Dermis microvascular lymphatic vessel endothelial cell (primary cell): Measurements from ENCODE around the gene HOMEZ. TPM values are rescaled to one million over a fixed set of nuclear protein-coding genes. Genes with fewer than 3 reads are reported as not detected.

Experiments used
- DNase-seq, 2 donors: peaks; one replicate each; pipeline versions ENCODE4 v3.0.0 to v3.0.0-alpha.2; 2010; ENCODE audit warnings: low read depth in 2 of 2
- total RNA-seq: library from RNA; depleted of rRNA; stranded (reverse); fragments of >200 nt; gene quantifications from 2 replicates; pipeline ENCODE4 v1.2.1, GENCODE V29; 2014

The HOMEZ gene
- total RNA-seq, 1 donor from 2014 or later: 3.1 TPM

- DNase-seq: no peak
Measured at GRCh38 chr14:23307687-23308644, 22.0 kb upstream of the HOMEZ start.

DNA sequence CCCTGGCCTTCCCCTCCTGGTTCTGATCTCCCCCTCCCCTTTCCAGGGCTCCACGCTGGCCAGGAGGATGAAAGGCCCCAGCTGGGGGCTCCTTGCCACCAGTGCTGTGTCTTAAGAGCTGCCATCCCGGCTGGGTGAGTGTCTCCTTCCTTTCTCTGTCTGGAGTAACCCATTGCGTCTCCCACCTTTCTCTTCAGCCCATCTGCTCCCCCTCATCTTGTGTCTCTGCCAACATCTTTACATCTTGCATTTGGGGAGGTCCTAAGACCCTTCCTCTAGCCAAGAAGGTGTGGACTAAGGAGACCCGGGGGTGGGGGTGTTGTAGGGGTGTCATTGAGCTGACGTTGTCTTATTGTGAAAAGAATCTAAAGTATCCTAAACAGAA, 21.2 kb upstream of the HOMEZ start:
- no peak for DNase-seq

DNA sequence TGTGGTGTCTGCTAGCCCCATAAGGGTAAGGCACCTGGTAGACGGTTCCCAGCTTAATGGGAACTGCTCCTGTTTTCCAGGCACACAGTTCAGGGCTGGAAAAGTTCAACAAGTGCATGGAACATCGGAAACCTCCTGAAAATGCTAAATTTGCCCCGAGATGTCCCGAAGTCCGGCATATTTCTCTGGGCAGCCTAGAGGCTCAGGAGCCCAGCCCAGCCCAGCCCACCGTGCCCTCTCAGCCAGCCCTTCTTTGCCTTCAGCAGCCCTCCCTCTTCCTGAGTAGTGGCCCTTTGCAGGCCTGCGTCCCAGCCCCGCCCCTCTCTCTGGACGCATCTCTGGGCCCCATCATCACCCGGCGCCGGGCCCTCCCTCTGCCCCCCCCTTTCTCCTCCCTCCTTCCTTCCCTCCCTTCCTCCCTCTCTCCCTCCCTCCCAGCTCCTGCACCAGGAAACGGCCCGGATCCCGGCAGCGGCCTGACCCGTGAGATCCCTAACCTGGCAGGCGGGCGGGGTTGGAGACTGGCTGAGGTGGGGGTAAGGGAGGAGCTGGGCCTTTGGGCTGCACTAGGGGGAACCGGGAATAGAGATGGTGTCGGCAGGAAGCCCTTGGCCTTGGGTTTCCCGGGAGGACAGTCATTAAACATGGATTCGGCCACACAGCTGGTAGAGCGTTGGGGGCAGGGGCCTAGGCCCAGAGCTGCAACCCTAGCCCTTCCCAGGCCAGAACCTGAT, 20.6 kb upstream of the HOMEZ start, which contains the start of gene BCL2L2:
Gene BCL2L2 (plus strand): TSS at position 422 of the 734 bp plus-strand sequence. CDS start 935 bp downstream, outside the sequence.
- DNase-seq: peak; percentile 78 to 93

GRCh38 chr14:23302290-23303225, 16.6 kb upstream of the HOMEZ start, which contains the start of gene PPP1R3E:
PPP1R3E (minus strand) TSS chr14:23302859; CDS start chr14:23302576, 283 bp downstream.
- peak in 1 of 2 donors; percentile 63 for DNase-seq

DNA sequence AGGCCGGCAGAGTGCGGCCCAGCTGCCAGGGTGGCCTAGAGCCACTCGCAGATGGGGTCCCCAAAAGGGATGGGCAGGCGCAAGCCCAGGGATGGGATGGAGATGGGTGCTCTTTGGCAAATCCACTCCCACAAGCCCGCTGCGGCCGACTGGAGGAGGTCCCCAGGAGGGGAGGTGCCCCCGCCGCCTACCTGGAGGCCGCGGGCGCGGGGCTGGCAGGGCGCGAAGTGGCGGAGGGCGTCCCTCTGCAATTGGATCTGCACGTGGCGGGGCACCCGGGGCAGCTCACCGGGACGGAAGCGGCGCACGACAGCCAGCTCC, 16.0 kb upstream of the HOMEZ start:
- DNase-seq: no peak

DNA sequence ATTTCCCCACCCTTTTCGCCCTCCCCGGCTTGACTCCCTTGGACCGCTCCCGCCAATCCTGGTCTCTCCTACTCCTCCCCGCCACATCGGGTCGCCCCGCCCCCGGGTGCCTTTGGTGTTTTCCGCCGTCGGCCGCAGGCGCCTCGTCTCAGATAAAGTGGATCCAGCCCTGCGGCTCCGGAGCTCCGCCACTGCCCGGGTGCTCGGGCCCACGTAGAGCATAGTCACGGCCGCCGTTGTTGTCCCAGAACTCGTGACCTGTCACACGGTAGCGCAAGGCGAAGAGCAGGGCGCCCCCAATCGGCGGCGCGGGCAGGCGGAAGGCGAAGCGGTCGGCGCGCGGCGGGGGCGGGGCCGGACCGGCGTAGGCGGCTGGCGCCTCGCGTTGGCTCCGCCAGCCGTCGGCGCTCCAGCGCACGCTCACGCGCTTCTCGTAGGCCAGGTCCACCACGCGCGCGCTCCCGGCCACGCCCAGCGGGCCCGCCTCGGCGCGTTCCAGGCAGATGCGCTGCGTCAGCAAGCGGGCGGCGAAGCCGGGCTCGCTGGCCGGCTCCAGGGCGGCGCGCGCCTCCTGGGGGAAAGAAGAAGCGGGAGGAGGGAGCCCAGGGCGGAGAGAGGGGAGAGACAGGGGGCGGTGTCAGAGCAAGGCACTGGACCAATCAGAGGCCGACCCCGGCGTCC, 15.5 kb upstream of the HOMEZ start:
- peak; percentile 95 to 99 for DNase-seq

- DNase-seq: peak in 1 of 2 donors; percentile 47
Measured at GRCh38 chr14:23300687-23301223, 14.8 kb upstream of the HOMEZ start.

- DNase-seq: no peak
Measured at GRCh38 chr14:23299986-23300686, 14.2 kb upstream of the HOMEZ start.

DNA sequence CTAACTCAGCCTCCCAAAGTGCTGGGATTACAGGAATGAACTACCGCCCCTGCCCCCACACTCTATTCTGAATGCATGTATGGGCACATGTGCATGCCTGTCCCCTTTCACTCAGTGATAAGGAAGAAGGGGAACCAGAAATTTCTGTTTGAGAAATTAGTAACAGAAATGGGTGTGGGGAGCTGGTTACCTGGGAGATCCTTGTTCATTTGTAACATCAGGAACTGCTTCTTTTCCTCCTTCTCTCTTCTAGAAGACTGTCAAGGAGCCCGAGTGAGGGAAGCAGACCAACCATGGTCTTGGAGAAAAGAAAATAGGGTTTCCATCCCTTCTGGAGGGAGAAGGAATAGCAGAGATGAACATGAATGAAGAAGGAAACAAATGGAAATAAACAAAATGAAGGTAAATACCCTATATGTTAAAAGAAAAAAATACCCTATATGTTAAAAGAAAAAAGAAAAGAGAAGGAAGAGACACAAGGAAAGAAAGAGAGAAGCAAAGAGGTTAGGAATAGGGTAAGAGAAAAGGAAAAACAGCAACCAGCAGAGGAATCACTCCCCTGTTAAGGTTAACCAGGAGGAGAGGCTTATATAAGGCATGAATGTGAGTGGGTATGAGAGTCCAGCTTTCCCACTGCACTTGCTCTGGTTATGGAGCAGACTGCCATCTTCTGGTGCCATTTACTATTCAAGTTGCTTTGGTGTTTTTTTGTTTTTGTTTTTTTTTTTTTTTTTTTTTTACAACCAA, 13.5 kb upstream of the HOMEZ start:
- peak in 1 of 2 donors; percentile 68 for DNase-seq

GRCh38 chr14:23297611-23298277, 11.8 kb upstream of the HOMEZ start:
- no peak for DNase-seq

GRCh38 chr14:23297096-23297495, 11.2 kb upstream of the HOMEZ start:
- DNase-seq: no peak

- no peak for DNase-seq
Measured at GRCh38 chr14:23296012-23296777, 10.3 kb upstream of the HOMEZ start.

DNA sequence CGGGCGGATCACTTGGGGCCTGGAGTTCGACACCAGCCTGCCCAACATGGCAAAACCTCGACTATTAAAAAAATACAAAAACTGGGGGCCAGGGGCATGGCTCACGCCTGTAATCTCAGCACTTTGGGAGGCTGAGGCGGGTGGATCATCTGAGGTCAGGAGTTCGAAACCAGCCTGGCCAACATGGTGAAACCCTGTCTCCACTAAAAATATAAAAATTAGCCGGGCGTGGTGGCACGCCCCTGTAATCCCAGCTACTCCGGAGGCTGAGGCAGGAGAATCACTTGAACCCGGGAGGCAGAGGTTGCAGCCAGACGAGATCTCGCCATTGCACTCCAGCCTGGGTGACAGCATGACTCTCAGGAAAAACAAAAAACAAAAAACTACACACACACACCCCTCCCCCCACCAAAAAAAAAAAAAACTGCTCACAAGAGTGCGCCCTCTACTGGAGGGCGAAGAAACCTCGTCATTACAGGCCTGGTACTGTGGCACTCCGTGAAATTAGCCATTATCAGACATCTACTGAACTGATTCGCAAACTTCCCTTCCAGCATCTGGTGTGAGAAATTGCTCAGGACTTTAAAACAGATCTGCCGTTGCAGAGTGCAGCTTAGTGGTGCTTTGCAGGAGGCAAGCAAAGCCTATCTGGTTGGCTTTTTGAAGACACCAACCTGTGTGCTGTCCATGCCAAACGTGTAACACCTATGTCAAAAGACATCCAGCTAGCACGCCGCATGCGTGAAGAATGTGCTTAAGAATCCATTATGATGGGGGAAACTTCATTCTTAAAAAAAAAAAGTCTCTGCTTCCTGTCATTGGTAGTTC, 9.0 kb upstream of the HOMEZ start:
- DNase-seq: peak; percentile 47 to 65

- DNase-seq: no peak
Measured at GRCh38 chr14:23286902-23287479, 1.1 kb upstream of the HOMEZ start.

GRCh38 chr14:23285530-23286019, 357 bp downstream of the HOMEZ start:
- no peak for DNase-seq
